GM18907 (cell line): ENCODE data around the gene PTPRN2.
"Not testable (repeated sequence)": the region's sequence is repeated elsewhere in the genome, so short reads cannot be mapped to it uniquely, and the experiment has no call there.

Experiments used
- ATAC-seq: cut with Tn5 transposase; IDR thresholded peaks from one replicate; pipeline ENCODE4 v1.9.1; 2021; ENCODE audit warnings: mild to moderate bottlenecking, moderate library complexity; ENCODE audit not compliant: unreplicated experiment

Gene PTPRN2

GRCh38 chr7:158391541-158391940 lies 196.1 kb downstream of the PTPRN2 start:
- no peak for ATAC-seq

GRCh38 chr7:158391141-158391540 lies 196.5 kb downstream of the PTPRN2 start:
- no peak for ATAC-seq

DNA sequence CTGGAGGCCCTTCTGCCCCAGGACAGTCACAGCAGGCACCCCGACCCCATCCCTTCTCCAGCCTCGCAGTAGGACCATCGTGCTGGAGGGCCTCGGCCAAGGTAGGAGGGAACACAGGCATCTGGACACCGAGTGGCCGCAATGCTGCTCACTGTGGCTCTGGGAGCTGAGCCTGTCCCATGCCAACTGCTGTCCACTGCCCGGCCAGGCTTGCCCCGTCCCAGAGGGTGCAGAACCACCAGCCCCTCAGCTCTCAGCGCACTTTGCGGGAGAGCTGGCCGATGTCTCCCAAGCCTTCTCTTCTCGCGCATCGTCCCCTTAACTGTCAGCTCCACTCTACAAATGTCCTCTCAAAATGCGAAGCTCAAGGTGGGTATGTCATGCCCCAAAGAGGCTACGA lies 197.2 kb downstream of the PTPRN2 start:
- ATAC-seq, result no peak

GRCh38 chr7:158389514-158390425 lies 197.9 kb downstream of the PTPRN2 start:
- no peak for ATAC-seq

DNA sequence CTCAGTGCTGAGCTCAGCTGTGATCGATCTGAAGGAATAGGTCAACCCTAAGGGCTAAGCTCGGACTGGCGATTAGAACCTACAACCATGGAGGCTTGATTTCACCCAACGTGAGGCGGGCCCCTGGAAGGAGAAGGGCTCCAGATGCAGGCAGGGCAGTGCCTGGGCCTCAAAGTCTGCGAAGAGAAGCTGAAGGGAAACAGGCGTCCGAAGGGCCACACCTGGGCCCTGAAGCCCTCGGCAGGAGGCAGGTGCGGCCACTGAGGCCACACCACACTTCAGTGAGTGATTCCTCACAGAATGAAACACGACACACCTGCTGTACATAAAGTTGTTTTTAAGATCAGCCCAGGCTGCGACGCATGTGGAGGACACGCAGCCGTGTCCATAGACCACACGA lies 198.7 kb downstream of the PTPRN2 start:
- ATAC-seq, result no peak

GRCh38 chr7:158388072-158388471 lies 199.6 kb downstream of the PTPRN2 start:
- ATAC-seq, result no peak

DNA sequence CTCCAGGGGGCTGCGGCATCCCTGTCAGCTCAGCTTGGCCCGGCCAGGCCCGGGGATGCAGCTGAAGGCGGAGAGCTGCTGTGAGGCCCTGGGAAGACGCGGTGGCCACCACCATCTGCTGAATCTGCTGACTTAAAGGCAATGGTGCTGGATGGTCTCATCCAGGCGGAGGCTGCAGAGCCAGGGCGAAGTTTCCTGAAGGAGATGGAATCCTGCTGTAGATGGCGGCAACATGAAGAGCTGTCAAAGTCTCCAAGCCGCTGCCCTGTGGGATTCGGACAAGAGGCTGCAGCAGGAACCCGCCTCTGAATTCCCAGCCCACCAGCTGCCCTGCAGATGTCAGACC lies 200.1 kb downstream of the PTPRN2 start:
- ATAC-seq, result no peak

- ATAC-seq, result no peak
Measured at GRCh38 chr7:158386866-158387545, 200.6 kb downstream of the PTPRN2 start.

- ATAC-seq, result no peak
Measured at GRCh38 chr7:158386355-158386618, 201.3 kb downstream of the PTPRN2 start.

DNA sequence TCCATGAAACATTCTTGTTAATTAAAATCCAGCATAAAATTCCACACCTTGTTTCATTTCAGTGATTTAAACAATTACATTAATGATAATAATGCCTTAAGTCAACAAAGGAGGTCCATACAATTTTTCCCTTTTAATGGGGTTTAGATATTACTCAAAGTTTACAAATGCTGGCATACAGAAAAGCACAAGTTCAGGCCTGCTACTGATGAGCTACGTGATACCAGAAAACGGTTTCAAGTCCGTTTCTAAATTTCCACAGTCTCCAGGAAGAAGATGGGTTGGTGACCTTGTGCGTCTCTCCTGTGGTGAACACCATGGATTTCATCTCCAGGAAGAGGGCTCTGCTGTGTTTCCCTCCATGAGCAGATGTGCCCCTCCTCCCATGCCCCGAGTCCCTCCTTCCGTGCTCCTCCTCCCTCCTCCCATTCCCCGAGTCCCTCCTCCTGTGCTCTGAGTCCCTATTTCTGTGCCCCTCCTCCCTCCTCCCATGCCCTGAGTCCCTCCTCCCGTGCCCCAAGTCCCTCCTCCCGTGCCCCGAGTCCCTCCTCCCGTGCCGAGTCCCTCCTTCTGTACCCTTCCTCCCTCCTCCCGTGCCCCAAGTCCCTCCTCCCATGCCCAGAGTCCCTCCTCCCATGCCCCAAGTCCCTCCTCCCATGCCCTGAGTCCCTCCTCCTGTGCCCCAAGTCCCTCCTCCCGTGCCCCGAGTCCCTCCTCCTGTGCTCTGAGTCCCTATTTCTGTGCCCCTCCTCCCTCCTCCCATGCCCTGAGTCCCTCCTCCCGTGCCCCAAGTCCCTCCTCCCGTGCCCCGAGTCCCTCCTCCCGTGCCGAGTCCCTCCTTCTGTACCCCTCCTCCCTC lies 201.9 kb downstream of the PTPRN2 start:
- ATAC-seq, result not testable (repeated sequence)

DNA sequence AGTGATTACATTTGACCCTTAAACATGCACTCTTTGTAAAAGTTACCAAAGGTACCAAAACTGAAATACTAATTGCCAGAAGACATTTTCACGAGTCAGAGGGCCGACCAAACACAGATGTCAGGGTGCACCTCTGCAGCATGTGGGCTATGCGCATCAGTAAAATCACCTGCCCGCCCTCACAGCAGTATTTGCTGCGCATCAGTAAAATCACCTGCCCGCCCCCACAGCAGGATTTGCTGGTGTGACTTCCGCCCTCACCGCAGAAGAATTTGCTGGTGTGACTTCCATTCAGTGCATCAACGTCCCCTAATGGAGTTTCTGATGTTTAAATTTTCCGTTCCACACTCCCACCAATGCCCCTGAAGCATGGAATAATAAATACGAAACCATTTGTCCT lies 202.9 kb downstream of the PTPRN2 start:
- ATAC-seq, result no peak

DNA sequence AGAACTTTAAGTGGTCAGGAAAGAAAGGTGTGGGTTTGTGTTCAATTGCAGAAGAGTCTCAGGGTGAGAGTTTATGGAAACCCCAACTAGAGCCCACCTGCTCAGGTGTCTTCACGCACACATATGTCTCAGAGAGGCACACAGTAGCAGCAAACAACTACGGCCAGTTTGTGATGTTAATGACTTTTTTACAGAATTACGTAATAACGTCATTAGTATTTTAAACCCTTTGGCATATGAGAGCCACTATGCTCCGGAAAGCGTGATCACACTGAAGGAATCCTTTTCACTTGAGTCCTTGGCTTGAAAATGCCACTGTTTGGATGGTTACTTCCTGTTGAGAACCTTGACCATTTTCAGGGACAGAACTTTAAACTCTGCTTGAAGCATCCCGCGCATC lies 204.0 kb downstream of the PTPRN2 start:
- ATAC-seq, result no peak

DNA sequence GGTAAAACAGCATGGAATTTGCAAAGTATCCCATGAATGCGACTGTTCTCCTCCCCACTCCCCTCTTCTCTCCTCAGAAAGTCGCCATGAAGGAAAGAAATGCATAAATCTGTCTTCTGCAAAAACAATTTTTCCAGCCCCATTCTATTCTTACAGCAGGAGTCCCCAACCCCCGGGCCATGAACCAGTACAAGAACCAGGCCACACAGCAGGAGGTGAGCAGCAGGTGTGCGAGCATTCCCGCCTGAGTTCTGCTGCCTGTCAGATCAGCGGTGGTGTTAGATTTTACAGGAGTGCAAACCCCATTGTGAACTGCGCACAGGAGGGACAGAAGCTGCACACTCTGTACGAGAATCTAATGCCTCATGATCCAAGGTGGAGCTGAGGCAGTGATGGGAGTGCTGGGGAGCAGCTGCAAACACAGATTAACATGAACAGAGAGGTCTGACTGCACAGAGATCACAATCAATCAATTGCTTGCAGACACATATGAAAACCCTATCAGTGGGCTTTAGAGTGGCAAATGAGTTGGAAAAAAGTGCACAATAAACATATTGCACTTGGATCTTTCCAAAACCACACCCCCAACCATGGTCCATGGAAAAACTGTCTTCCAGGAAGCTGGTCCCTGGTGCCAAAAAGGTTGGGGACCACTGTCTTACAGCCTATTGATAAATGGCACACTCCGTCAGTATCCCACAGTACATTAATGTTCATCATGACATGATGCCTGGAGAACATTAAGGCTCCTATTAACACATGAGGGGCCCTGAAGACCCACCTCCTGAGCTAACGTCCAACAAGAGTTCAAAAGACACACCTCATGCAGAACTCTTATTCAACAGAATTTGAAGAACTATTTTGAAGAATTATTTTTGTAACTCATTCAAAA lies 205.0 kb downstream of the PTPRN2 start:
- no peak for ATAC-seq

- no peak for ATAC-seq
Measured at GRCh38 chr7:158381956-158382355, 205.7 kb downstream of the PTPRN2 start.

GRCh38 chr7:158378978-158379377 lies 208.6 kb downstream of the PTPRN2 start:
- ATAC-seq, result no peak

DNA sequence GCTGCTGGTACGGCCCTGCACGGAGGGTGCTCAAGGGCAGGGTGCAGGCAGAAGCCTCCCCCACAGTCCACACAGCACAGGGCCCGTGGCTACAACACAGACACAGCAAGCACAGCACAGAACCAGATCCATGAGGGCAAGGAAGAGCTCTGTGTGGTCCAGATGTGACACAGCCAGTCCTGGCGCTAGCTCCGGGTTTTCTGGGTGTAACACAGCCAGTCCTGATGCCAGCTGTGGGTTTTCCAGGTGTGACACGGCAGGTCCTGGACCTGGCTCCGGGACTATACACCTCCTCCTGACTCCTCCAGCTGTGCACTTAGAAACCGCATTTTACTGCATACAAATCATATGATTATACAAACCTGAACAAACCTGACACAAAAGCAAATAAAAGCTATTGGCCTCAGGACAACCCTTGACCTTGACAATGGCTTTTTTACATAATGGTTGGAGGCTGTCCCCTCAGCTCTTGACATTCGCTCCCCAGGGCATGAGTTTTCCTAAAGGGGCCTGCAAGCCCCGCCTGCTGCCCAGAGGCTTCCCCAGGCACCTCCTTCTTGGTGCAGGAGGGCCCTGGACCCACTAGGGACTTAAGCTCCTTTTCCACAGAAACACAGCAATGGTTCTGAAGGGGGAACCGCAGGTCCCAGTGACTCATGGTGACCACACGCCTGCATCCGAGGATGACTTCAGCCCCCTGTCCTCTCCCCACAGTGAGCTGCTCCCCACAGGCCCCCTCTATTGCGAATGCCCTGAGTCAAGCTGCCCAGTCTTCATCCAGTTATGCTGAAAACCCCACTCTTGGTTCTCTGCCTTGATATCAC lies 209.6 kb downstream of the PTPRN2 start:
- no peak for ATAC-seq

DNA sequence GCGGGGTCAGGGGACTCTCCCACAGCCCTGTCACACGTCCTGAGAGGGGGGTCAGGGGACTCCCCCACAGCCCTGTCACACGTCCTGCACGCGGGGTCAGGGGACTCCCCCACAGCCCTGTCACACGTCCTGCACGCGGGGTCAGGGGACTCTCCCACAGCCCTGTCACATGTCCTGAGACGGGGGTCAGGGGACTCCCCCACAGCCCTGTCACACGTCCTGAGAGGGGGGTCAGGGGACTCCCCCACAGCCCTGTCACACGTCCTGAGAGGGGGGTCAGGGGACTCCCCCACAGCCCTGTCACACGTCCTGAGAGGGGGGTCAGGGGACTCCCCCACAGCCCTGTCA lies 210.8 kb downstream of the PTPRN2 start:
- not testable (repeated sequence) for ATAC-seq

DNA sequence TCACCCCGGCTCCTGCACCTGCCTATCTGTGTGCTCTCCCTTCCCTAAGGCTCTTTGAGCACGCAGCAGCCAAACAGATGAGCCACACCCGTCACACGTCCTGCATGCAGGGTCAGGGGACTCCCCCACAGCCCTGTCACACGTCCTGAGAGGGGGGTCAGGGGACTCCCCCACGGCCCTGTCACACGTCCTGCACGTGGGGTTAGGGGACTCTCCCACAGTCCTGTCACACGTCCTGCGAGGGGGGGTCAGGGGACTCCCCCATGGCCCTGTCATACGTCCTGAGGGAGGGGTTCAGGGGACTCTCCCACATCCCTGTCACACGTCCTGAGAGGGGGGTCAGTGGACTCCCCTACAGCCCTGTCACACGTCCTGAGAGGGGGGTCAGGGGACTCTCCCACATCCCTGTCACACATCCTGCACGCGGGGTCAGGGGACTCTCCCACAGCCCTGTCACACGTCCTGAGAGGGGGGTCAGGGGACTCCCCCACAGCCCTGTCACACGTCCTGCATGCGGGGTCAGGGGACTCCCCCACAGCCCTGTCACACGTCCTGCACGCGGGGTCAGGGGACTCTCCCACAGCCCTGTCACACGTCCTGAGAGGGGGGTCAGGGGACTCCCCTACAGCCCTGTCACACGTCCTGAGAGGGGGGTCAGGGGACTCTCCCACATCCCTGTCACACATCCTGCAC lies 211.3 kb downstream of the PTPRN2 start:
- ATAC-seq, result not testable (repeated sequence)

DNA sequence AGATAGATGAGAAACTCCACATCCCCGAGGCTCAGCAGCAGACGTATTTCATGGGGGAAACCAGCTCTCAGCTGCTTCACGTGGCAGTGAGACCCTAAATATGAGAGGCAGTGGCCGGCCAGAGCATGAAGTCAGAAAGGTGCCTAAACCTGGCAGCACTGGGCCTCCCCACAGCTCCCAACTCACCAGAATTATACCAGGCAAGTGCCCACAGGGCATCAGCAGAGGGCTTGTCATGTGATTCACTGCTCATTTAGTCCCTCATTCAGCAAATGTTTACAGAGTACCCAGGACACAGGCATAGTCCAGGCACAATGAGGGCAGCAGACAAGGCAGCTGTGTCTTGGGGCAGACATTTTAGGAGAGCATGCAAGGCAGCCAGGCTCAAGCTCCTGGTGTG lies 212.6 kb downstream of the PTPRN2 start:
- ATAC-seq, result no peak
